IPS-20b (cell line): Measurements from ENCODE around the gene KRT14.

ENCODE experiments used
- H3K27ac ChIP-seq: one replicate; pipeline ENCODE4 v1.5.1; 2013; ENCODE audit warnings: low read length
- H3K27me3 ChIP-seq: 2 replicates; pipeline ENCODE4 v1.6.1; 2013; ENCODE audit warnings: mild to moderate bottlenecking, low read length, inconsistent platforms; ENCODE audit not compliant: insufficient read depth
- H3K36me3 ChIP-seq: 2 replicates; pipeline ENCODE4 v1.6.1; 2013; ENCODE audit warnings: low read depth, mild to moderate bottlenecking, inconsistent platforms, low read length, moderate library complexity; ENCODE audit not compliant: insufficient read depth
- H3K4me1 ChIP-seq: 2 replicates; pipeline ENCODE4 v1.6.1; 2013; ENCODE audit warnings: mild to moderate bottlenecking, control low read depth, inconsistent platforms, low read length, moderate library complexity; ENCODE audit not compliant: insufficient read depth
- H3K4me3 ChIP-seq: 2 replicates; pipeline ENCODE4 v1.5.1; 2013; ENCODE audit warnings: mild to moderate bottlenecking, low read length, inconsistent platforms
- H3K9ac ChIP-seq: 2 replicates; pipeline ENCODE4 v1.6.1; 2013; ENCODE audit warnings: low read depth, mild to moderate bottlenecking, inconsistent platforms, low read length, moderate library complexity
- H3K9me3 ChIP-seq: 2 replicates; pipeline ENCODE4 v1.6.1; 2013; ENCODE audit warnings: mild to moderate bottlenecking, low read depth, low read length, inconsistent platforms; ENCODE audit not compliant: insufficient read depth

KRT14 gene

DNA sequence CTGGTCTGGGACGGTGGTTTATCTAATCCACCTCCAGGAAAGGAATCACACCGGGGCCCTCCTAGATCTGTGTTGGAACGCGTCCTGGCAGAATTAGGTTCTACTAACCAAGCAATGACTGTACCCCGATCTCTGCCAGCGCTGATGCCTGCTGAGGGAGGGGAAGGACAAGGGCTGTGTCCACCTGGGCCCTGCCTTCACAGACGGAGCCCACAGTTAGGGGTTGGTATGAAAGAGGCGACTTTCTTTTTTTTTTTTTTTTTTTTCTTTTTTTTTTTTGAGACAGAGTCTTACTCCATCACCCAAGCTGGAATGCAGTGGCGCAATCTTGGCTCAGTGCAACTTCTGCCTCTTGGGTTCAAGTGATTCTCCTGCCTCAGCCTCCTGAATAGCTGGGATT is 48.7 kb downstream of the KRT14 start:
- no peak overlapping the region for H3K9ac ChIP-seq

GRCh38 chr17:41537614-41537954 is 49.1 kb downstream of the KRT14 start:
- Histone ChIP-seq H3K4me1 (peaks cover 23% of the 10 kb centered on the region; the same call in 1 of the 2 replicates), H3K4me3 (no peak overlapping the region), H3K27ac (no peak overlapping the region), H3K36me3 (no peaks in the 10 kb centered on the region), H3K27me3 (no peaks in the 10 kb centered on the region), H3K9me3 (no peaks in the 10 kb centered on the region), H3K9ac (no peak overlapping the region)

More for the DNA sequence above, 48.7 kb downstream of the KRT14 start:
- no peaks in the 10 kb centered on the region for H3K36me3 ChIP-seq
- no peaks in the 10 kb centered on the region for H3K27me3 ChIP-seq
- H3K9me3 ChIP-seq: no peaks in the 10 kb centered on the region
- H3K4me1 ChIP-seq: peaks cover 23% of the 10 kb centered on the region; the same call in 1 of the 2 replicates
- no peak overlapping the region for H3K27ac ChIP-seq
- no peak overlapping the region for H3K4me3 ChIP-seq

- Histone ChIP-seq H3K36me3 (no peaks in the 10 kb centered on the region), H3K4me3 (no peak overlapping the region), H3K27me3 (no peaks in the 10 kb centered on the region), H3K9me3 (no peaks in the 10 kb centered on the region), H3K4me1 (peaks cover 23% of the 10 kb centered on the region; the same call in 1 of the 2 replicates), H3K27ac (no peak overlapping the region), H3K9ac (no peak overlapping the region)
These were observed 49.7 kb downstream of the KRT14 start for GRCh38 chr17:41536741-41537613.

DNA sequence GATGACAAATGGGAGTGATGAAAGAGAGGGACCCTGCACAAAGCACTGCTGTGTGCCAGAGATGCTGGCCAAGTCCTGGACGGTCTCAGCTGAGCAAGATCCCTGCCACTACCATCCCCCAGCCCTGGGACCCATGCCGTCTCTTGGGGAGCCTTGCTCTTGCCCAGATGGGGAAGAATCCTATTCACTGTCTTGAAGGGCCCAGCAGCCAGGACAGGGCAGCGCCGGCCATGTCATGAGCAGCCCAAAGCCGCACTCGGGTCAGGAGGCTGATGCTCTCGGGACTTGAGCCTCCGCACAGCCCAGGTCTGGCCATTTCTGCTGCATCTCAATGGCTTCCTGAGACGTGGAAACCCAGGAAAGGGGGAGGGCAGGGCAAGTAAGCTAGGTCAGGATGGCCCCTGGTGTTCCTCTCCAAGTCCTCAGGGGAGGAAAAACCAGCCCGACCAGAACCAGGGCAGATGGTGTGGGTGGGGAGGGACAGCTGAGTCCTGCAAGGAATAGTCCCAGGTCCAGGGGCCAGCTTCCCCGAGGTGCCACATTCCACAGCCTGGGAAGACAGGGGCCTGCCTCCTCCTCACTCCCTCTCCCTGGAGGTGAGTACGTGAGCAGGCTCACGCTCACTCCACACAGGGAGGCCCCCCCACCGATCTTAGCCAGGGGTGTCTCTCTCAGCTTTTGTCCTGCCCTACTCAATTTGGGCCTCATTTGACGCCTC is 50.8 kb downstream of the KRT14 start:
- Histone ChIP-seq H3K9ac (no peak overlapping the region), H3K27me3 (no peaks in the 10 kb centered on the region), H3K36me3 (no peaks in the 10 kb centered on the region), H3K9me3 (no peaks in the 10 kb centered on the region), H3K27ac (no peak overlapping the region), H3K4me3 (no peak overlapping the region), H3K4me1 (peaks cover 20% of the 10 kb centered on the region; the same call in 1 of the 2 replicates)

GRCh38 chr17:41534899-41535546 is 51.7 kb downstream of the KRT14 start:
- Histone ChIP-seq H3K4me3 (no peak overlapping the region), H3K27ac (no peak overlapping the region), H3K27me3 (no peaks in the 10 kb centered on the region), H3K36me3 (no peaks in the 10 kb centered on the region), H3K9me3 (no peaks in the 10 kb centered on the region), H3K4me1 (peaks cover 19% of the 10 kb centered on the region), H3K9ac (no peak overlapping the region)

- H3K36me3 ChIP-seq: no peaks in the 10 kb centered on the region
- H3K4me1 ChIP-seq: peaks cover 24% of the 10 kb centered on the region
- H3K27me3 ChIP-seq: peaks cover 5% of the 10 kb centered on the region
- no peak overlapping the region for H3K27ac ChIP-seq
- H3K9ac ChIP-seq: no peak overlapping the region
- H3K4me3 ChIP-seq: no peak overlapping the region
- H3K9me3 ChIP-seq: no peaks in the 10 kb centered on the region
These were observed 53.1 kb downstream of the KRT14 start for GRCh38 chr17:41533613-41534012.

DNA sequence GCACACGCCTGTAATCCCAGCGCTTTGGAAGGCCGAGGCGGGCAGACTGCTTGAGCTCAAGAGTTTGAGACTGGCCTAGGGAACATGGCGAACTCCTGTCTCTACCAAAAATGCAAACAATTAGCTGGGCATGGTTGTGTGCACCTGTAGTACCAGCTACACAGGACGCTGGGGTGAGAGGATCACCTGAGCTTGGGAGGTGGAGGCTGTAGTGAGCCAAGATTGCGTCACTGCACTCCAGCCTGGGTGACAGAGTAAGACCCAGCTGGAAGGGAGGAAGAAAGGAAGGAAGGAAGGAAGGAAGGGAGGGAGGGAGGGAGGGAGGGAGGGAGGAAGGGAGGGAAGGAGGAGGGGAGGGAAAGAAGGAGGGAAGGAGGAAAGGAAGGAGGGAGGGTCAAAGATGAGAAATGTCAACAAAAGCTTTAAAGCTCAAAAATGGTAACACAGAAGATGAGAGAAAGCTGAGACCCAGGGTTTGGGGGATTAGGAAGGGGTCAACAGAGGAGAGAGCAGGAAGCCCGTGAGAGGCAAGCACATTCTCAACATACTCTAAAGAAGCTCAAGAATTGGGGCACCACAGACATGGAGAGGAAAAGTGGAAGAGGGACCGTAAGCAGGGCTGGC is 53.6 kb downstream of the KRT14 start:
- H3K4me3 ChIP-seq: no peak overlapping the region
- H3K27me3 ChIP-seq: peaks cover 5% of the 10 kb centered on the region
- no peak overlapping the region for H3K27ac ChIP-seq
- H3K9me3 ChIP-seq: no peaks in the 10 kb centered on the region
- H3K9ac ChIP-seq: no peak overlapping the region
- H3K36me3 ChIP-seq: no peaks in the 10 kb centered on the region
- H3K4me1 ChIP-seq: peaks cover 24% of the 10 kb centered on the region
